Transverse colon (tissue), 4 donors: ENCODE data around the gene DDB1. TPM values are rescaled to one million over a fixed set of nuclear protein-coding genes. Genes with fewer than 3 reads are reported as not detected.

Source experiments
- DNase-seq: peaks from one replicate; pipeline ENCODE4 v3.0.0-alpha.2; 2019
- H3K27ac ChIP-seq, 4 donors: fragments of 200-600 bp; sonication (generic); 2 replicates each; pipeline ENCODE4 v1.5.1; 2016 to 2018; ENCODE audit warnings: inconsistent platforms in 4 of 4
- H3K27me3 ChIP-seq: fragments of 200-600 bp; sonication (generic); 2 replicates; pipeline ENCODE4 v1.5.1; 2017; ENCODE audit warnings: inconsistent platforms
- H3K36me3 ChIP-seq, 4 donors: fragments of 200-600 bp; sonication (generic); 2 replicates each; pipeline ENCODE4 v1.5.1; 2017 to 2019; ENCODE audit warnings: inconsistent platforms in 4 of 4
- H3K4me1 ChIP-seq, 4 donors: fragments of 200-600 bp; sonication (generic); 2 replicates each; pipeline ENCODE4 v1.5.1; 2017 to 2020; ENCODE audit warnings: inconsistent platforms in 4 of 4
- H3K4me3 ChIP-seq, 4 donors: fragments of 200-600 bp; sonication (generic); 1 replicate in 1 of 4; 2 replicates in 3 of 4; pipeline versions ENCODE4 v1.5.1 to v1.6.1; 2017 to 2019; ENCODE audit warnings: inconsistent platforms in 4 of 4
- H3K9me3 ChIP-seq, 2 donors: fragments of 200-600 bp; sonication (generic); 2 replicates each; pipeline ENCODE4 v1.5.1; 2017 to 2019; ENCODE audit warnings: inconsistent platforms in 2 of 2
- EP300 ChIP-seq: sonication (generic); formaldehyde crosslinking; IDR thresholded peaks from one replicate; pipeline ENCODE4 v1.6.1; 2017; ENCODE audit warnings: antibody characterized with exemption, low read depth
- POLR2A ChIP-seq: fragments of 450-650 bp; IDR thresholded peaks from one replicate; pipeline ENCODE4 v1.6.1; 2016; ENCODE audit warnings: antibody characterized with exemption, mild to moderate bottlenecking, moderate library complexity
- POLR2AphosphoS5 ChIP-seq, 3 donors: sonication (generic); formaldehyde crosslinking; IDR thresholded peaks; one replicate each; pipeline ENCODE4 v1.6.1; 2016; ENCODE audit warnings: antibody characterized with exemption in 3 of 3
- WGBS, 2 donors: methylation state at CpG; one replicate each; pipeline ENCODE4 v1.1.5; 2018; ENCODE audit warnings: low coverage in 1 of 2; 5-methylcytosine and 5-hydroxymethylcytosine counted together
- in situ Hi-C, 4 donors: fragments of 200-750 bp; cut with MboI; loops; one replicate each; pipeline versions ENCODE4 v1.15.0 to v1.15.1; 2017; ENCODE audit warnings: low sequenced_read_pairs in 3 of 4, low pct_ligation_motif_present in 1 of 4, low pct_unique_long_range_greater_than_20kb in 1 of 4
- intact Hi-C: fragments of 100-400 bp; cut with DNase I; formaldehyde crosslinking; loops from one replicate; pipeline ENCODE4 v1.15.1; 2023; ENCODE audit warnings: low total_unique reads
- total RNA-seq, 4 donors: library from RNA; depleted of rRNA; stranded (reverse); fragments of >200 nt; gene quantifications; one replicate each; pipeline ENCODE4 v1.1.0, GENCODE V29; 2016
- TF ChIP-seq, protein P1 (sequence below), 5 experiments: fragments of 200-600 bp in 3 of 5; fragments of 450-650 bp in 2 of 5; sonication (generic) in 3 of 5; IDR thresholded peaks; 1 replicate in 2 of 5; 2 replicates in 3 of 5; pipeline ENCODE4 v1.5.1; 2016 to 2017; ENCODE audit warnings: antibody characterized with exemption in 5 of 5, inconsistent platforms in 3 of 5, mild to moderate bottlenecking in 2 of 5, moderate library complexity in 1 of 5

The DDB1 gene
- total RNA-seq, 4 donors from 2014 or later = 105 to 127 (median 123) TPM

DNA sequence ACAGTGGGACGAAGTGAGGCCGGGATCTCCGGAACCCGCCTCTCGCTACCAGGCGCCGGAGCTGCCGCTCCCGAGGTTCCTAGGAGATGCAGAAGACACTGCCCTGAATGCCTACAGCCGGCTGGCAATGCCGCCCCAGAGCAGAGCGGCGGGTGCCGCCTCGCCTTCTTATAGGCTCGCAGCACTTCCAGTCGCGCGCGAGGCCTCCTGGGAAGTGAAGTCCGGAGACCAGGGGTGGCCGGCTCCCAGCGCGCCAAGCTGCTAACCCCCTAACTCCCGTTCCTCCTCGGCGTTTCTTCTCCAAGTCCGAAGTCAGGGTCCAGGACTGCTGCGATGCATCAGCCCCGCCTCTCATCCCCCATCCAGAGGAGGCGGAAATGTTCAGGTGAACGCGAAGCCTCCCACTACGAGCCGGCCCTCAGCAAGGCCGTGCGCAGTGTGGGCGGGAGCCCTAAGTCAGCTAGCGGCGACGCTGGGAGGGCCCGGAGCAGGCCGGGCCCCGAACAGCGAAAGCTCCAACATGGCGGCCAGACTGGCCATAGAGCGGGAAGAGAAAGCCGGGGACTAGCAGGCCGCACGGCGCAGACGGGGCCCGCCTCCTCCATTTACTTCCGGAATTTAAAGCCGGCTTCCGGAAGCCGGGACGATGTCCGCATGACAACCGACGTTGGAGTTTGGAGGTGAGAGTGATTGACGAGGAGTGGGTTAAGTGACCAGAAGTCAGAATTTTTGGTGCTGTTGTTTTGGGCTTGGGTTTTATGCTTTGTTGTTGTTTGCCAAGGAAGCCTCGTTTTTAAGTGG is 29.0 kb upstream of the DDB1 start, which contains the start of the genes CYB561A3 and TMEM138:
Gene CYB561A3 (minus strand): TSS at position 142 of the 801 bp plus-strand sequence. CDS start 5,169 bp downstream, outside the sequence.
Gene TMEM138 (plus strand): TSS at position 634 of the 801 bp plus-strand sequence. CDS start 2,017 bp downstream, outside the sequence.
- H3K9me3 ChIP-seq = no peaks in the 10 kb centered on the region
- intact Hi-C loops (no loop called here), in situ Hi-C loops (no loop called here)
- no peaks in the 10 kb centered on the region for H3K27me3 ChIP-seq
- H3K4me1 ChIP-seq = peaks cover 8 to 53% (median 40%) of the 10 kb centered on the region in 4 donors
- 0 to 3% methylated on average over 7 to 42 of the region's 63 CpGs for WGBS, 2 donors
- DNase-seq = peak; percentile 93
- peaks cover 0 to 26% (median 10%) of the 10 kb centered on the region in 4 donors for H3K36me3 ChIP-seq
- H3K27ac ChIP-seq = peak within 1 kb of the TSS; percentile 95 to 98 (median 97)
- TF ChIP-seq POLR2A (peak; percentile 98), POLR2AphosphoS5 (IDR thresholded peaks at IDR 0.05) (peak; percentile 94 to 99 (median 98)), EP300 (no peak)
- TF ChIP-seq, protein P1, sequence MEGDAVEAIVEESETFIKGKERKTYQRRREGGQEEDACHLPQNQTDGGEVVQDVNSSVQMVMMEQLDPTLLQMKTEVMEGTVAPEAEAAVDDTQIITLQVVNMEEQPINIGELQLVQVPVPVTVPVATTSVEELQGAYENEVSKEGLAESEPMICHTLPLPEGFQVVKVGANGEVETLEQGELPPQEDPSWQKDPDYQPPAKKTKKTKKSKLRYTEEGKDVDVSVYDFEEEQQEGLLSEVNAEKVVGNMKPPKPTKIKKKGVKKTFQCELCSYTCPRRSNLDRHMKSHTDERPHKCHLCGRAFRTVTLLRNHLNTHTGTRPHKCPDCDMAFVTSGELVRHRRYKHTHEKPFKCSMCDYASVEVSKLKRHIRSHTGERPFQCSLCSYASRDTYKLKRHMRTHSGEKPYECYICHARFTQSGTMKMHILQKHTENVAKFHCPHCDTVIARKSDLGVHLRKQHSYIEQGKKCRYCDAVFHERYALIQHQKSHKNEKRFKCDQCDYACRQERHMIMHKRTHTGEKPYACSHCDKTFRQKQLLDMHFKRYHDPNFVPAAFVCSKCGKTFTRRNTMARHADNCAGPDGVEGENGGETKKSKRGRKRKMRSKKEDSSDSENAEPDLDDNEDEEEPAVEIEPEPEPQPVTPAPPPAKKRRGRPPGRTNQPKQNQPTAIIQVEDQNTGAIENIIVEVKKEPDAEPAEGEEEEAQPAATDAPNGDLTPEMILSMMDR (IDR thresholded peaks at IDR 0.05) = no peak
- peak within 1 kb of the TSS; percentile 63 to 90 (median 69) for H3K4me3 ChIP-seq

DNA sequence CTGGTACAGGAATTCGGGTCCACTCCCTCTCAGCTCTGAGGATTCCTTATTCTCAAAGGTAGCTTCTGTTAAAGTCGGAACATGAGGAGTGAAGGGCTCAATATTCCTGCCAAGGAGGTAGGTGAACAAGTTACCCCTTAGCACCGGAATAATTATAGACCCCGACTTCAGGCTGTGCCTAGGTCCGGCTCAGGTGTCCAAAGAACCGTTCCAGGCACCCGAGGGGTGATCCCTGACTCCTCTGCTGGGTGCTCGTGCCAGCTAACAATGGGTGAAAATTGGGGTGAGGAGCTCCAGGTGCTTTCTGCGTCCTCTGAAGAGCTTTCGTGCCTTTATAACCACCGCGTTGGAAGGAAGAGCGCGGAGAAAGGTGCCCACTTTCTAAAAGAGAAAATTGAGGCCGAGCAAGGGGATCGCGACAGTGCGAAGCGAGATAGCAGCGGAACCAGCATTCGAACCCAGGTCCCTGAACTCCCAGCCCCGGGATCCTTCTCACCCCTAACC is 28.4 kb upstream of the DDB1 start:
- no peaks in the 10 kb centered on the region for H3K9me3 ChIP-seq
- WGBS, 2 donors = 1 to 3% methylated on average over 8 to 22 of the region's 22 CpGs
- no peaks in the 10 kb centered on the region for H3K27me3 ChIP-seq
- peak overlapping the region; percentile 95 to 98 (median 97) for H3K27ac ChIP-seq
- TF ChIP-seq POLR2A (no peak), EP300 (no peak), POLR2AphosphoS5 (IDR thresholded peaks at IDR 0.05) (no peak)
- TF ChIP-seq, protein P1 (IDR thresholded peaks at IDR 0.05) = no peak
- H3K36me3 ChIP-seq = peaks cover 0 to 20% (median 7%) of the 10 kb centered on the region in 4 donors
- in situ Hi-C loops (no loop called here), intact Hi-C loops (no loop called here)
- H3K4me3 ChIP-seq = peak overlapping the region; percentile 63 to 90 (median 69)
- no peak for DNase-seq
- H3K4me1 ChIP-seq = peaks cover 8 to 59% (median 40%) of the 10 kb centered on the region in 4 donors

DNA sequence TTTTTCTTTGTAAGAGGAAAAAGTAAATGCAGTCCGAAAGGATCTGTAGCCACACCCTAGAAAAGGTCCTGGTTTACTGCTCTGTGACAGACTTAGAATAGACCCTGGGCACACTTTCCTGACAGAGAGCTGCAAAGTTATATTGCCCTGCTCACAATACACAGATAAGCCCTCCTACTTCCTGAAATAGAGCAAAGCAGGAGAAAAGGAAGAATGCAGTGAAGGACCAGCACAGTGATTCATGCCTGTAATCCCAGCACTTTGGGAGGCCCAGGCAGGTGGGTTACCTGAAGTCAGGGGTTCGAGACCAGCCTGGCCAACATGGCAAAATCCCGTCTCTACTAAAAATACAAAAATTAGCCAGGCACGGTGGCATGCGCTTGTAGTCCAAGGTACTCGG is 26.6 kb upstream of the DDB1 start:
- intact Hi-C loops = no loop called here
- peak; percentile 49 for DNase-seq
- H3K4me1 ChIP-seq = peaks cover 8 to 61% (median 40%) of the 10 kb centered on the region in 4 donors

More for the DNA sequence above, 26.6 kb upstream of the DDB1 start:
- Histone ChIP-seq H3K36me3 (peaks cover 0 to 5% (median 0%) of the 10 kb centered on the region in 4 donors), H3K27me3 (no peaks in the 10 kb centered on the region), H3K9me3 (no peaks in the 10 kb centered on the region), H3K4me3 (peak overlapping the region in 1 of 4 donors; percentile 9), H3K27ac (peak overlapping the region; percentile 95 to 98 (median 97))
- 29 to 41% methylated on average over 1 to 6 of the region's 6 CpGs for WGBS, 2 donors
- TF ChIP-seq, protein P1 (IDR thresholded peaks at IDR 0.05) = no peak
- TF ChIP-seq EP300 = no peak
- TF ChIP-seq POLR2A = peak; percentile 24
- peak in 2 of 3 donors; percentile 36 to 57 for TF ChIP-seq POLR2AphosphoS5 (IDR thresholded peaks at IDR 0.05)
- in situ Hi-C loops = no loop called here
